Measurements from ENCODE around the gene ZNF423. TPM values are rescaled to one million over a fixed set of nuclear protein-coding genes. Genes with fewer than 3 reads are reported as not detected.
A peak's percentile ranks its signal among the peaks of the same experiment; 100 is the strongest.
"Not testable (repeated sequence)": the region's sequence is repeated elsewhere in the genome, so short reads cannot be mapped to it uniquely, and the experiment has no call there.

The ZNF423 gene
- total RNA-seq, 1 donor from 2014 or later, result 3.9 TPM

DNA sequence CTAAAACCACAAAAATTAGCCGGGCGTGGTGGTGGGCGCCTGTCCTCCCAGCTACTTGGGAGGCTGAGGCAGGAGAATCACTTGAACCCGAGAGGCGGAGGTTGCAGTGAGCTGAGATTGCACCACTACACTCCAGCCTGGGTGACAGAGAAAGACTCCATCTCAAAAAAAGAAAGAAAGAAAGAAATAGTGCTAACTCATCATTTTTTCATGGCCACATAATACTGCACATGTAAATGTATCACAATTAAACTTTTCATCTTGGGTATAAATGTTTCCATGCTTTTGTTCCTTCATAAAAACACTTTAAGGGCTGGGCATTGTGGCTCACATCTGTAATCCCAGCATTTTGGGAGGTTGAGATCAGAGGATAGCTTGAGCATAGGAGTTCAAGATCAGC, 15.9 kb upstream of the ZNF423 start:
- not testable (repeated sequence) for DNase-seq (ENCODE audit: low read depth in 2 of 2)

DNA sequence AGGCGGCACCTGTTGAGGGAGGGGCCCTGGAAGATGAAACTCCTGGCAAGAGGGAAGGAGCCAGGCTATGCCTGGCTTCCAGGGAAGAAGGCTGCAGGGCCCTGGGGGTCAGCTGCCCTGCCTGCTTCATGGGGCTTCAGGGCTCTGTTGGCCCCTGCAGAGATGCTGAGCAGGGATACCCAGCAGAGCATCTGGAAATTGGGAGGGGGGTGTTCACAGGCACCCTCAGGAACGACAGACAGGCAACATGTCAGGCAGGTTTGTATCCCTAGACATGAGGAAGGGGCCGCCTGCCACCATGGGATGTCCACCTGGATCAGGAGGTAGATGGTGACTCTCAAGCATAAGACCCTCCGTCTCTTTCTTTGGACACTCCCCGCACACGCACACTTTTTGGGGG, 13.8 kb upstream of the ZNF423 start:
- DNase-seq (ENCODE audit: low read depth in 2 of 2), result no peak

DNA sequence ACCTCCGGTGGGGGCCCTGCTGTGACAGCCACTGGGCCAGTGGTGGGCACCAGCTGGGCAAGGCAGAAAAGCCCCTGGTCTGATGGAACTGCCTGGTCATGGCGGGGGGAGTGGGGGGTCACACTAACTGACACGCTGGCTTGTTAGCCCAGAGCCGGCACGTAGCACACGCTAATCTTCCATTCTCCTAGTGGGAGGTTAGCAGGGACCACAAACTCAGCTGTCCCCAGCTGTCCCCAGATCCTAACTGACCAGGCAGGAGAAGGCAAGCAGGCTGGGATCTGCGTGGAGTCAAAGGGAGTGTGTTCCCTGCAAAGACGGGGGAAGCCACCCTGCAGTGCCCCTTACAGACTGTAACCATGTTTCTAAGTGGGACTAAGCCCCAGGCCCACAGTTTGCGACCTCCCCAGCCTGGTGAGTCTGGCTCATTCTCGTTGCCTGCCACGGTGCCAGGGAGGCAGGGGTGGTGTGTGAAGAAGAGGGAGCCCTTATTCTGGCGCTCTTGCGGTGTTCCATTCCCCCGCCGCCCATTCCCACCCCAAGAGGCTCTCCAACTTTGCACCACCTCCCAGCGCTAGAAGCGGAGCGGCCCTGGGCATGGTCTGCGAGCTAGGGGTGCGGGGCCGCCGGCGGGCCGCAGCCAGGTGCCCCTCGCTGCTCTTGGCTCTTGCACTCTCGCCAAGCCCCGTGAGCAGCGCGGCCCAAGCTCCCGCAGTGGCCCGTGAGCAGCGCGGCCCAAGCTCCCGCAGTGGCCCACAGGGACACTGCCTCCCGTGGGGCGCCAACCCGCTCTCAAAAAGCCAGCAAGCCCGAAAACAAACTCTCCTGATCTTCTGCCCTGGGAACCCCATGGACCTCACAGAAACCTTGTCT, 12.1 kb upstream of the ZNF423 start:
- no peak for DNase-seq (ENCODE audit: low read depth in 2 of 2)

DNA sequence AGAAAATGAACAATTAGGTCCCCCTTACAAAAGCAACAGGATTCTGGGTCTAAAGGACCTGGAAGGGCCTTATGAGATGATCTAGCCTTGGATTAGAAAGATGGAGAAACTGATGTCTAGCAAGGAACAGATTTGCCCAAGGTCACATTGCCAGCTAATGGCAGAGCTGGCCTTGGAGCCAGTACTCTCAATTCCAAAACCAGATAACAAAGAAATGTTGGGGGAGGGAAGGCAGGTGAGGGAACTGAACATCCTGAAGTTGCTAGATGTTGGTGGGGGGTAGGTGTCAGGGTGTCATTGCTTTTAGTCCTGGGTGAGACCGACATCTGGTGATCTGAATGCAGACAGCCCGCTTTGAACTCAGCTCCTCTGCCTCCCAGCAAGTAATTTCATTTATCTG, 11.3 kb upstream of the ZNF423 start:
- no peak for DNase-seq (ENCODE audit: low read depth in 2 of 2)

DNA sequence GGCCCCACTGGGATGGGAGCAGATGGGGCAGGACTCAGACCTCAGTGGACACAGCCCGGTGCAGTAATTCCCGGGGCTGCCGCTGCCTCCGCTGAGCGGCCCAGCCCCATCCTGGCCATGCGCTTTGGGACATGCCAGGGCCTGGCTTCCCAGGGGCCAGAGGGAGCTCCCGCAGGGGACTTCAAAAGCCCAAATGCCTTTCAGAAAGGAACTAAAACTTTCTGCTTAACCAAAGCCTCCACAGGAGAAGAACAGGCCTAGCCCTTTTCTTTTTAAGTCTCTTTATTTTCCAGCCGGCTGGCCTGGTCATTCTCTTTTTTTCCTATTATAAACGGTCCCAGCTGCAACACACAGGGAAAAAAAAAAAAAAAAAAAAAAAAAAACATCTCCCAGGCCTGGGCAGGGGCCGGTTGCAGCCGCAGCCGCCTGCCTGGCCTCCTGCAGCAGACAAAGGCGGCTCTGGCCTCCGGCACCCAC, 10.7 kb upstream of the ZNF423 start:
- DNase-seq (ENCODE audit: low read depth in 2 of 2), result no peak

DNA sequence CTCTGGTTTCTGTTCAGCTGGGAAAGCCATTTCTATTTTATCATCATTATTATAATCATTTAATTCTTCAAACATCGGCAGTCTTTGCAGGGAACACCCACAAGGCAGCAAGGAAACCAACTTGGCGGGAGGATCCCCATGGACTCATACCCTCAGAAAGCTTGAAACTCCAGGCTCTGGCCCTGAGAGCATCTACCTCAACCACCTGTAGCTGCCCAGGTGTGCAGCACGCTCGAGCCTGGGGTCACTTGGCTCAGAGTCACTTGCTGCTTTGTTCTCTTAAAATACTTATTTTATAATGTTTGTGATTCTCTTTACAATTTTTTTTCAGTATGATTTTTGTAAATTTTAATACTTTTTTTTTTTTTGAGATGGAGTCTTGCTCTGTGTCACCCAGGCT, 6.8 kb upstream of the ZNF423 start:
- no peak for DNase-seq (ENCODE audit: low read depth in 2 of 2)

DNA sequence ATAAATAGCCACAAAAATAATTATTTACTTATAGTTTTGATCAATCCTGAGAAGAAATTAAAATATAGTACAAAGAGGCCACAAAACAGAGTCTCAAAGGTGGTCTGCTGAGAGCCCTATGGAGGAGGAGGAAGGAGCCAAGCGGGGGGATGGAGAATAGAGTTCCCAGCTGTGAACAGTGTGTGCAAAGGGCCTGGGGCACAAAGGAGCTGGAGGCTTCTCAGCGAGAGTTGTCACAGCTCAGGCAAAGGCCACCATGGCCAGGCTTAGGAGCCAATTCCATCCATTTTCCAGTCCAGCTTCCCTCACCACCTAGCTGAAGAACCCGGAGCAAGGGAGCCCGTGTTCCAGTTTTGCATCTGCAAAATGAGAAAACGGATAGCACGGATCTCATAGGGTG, 5.4 kb upstream of the ZNF423 start:
- DNase-seq (ENCODE audit: low read depth in 2 of 2), result no peak

DNA sequence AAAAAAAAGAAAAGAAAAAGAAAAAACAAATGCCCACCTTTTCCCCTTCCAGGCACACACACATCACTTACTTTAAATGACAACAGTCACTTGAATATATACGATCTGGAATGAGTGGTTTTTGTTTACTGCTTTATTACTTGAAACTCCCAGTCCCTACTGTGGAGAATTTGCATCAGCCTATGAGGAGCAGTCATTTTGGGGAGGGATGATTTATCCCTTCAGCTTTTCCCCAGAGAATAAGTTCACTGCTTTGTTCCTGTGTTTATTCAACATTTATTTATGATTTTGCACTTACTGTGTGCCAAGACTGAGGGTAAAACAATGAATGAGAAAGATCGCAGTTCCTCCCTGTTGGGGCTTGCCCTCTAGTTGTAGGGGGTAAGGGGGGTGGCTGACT, 4.7 kb upstream of the ZNF423 start:
- DNase-seq (ENCODE audit: low read depth in 2 of 2), result no peak

DNA sequence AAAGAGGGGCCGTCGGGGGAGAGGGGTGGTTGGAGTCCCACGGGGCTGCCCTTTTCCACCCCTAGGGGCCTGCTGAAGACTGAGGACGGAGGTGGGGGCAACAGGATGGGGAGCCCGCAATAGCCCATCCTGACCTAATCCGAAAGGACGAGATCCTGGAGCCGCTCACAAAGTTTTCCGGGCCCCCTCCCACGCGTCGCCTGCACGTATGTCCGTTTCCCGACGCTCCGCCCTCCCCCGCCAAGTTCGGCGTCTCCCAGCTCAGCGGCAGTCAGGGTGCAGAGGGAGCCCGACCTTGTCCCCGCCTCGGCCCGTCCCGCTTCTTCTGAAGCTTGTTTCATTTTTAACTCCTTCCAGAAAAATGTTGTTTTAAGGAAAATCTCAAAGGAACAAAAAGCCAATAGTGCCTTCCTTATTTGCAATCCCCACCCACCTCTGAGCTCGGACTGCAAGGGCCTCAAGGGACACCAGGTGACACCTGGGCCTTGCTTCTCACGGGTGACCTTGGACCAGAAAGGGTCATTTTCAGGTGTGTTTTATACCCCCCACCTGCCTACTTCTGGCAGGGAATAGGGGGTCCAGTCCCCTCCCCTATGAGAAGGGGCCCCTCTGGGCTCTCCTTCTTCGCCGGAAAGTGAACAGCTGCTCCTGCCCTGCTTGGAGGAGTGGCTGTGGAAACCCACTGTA, 3.4 kb upstream of the ZNF423 start:
- DNase-seq (ENCODE audit: low read depth in 2 of 2), result peak in 1 of 2 donors; percentile 40

DNA sequence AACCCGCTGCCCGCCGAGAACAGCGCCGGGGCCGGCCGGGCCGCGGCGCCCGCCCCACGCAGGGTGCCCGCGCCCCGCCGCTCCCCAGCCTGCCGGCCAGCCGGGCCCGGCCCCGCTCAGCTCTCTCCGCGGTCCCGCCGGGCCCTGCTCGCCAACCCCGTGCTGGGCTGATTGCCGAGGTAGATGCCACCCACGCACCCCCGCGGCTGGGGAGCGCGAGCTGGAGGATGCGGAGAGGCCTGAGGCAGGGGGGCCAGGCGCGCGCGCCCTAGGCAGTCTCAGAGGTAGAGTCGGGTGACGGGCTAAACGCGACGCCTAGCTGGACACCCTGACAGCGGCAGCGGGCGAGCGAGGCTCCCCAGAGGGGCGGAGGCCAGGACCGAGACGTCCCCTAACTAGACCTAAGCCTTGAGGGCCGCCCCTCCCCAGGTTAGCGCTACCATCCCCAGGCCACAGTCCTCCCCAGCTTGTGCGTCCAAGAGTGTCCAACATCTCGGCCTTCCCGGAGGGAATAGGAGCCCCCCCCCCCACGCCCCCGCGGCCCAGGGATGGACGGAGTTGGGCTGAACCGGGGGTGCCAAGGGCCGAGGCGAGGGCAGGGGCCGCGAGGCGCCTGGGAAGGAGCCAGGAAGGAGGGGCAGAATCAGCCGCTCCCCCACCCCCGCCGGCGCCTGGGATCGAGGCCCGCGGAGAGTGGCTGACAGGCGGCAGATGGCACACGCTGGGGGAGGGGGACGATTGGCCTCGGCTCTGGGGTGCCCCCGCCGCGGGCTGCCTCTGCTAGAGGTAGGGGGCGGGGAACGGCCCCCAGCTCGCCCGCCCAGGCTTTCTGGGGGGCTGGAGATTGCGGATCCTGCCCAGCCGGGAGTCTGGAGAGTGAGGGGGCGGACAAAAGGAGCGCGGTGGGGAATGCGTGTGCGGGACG, 2.5 kb upstream of the ZNF423 start:
- peak in 1 of 2 donors; percentile 34 for DNase-seq (ENCODE audit: low read depth in 2 of 2)

DNA sequence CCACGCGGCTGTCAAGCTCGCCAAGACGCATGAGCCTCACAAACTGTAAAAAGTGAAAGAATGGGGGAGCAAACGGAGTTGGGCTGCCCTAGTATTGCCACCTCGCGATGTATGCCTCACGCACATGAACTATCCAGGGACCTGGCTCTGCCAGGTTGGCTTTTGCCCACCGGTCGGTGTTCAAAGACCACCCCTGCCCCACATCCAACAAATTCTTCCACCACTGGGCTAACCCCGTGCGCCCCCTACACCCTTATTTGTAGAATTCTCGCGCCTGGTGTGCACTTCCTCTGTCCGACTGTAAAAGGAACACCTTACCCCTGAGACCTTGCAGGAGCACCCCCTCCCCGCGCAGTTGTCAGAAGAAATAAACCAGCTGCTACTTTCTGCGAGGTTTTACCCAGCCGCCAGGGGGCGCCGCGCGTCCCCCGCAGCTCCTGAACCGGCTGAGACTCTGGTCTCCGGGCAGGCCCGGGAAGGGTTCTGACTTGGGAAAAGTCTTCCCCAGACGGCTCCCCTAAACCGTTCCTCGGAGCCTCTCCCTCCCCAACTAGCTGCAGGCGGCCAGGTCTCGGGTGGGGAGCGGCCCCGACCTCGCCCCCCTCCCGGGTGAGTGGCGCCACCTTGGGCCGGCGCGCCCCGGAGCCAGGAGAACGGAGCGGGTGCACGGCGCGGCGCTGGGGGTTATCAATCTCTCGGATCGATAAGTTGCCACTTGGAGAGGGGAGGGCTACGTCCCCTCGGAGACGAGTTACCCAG, 1.7 kb upstream of the ZNF423 start:
- peak in 1 of 2 donors; percentile 59 for DNase-seq (ENCODE audit: low read depth in 2 of 2)

DNA sequence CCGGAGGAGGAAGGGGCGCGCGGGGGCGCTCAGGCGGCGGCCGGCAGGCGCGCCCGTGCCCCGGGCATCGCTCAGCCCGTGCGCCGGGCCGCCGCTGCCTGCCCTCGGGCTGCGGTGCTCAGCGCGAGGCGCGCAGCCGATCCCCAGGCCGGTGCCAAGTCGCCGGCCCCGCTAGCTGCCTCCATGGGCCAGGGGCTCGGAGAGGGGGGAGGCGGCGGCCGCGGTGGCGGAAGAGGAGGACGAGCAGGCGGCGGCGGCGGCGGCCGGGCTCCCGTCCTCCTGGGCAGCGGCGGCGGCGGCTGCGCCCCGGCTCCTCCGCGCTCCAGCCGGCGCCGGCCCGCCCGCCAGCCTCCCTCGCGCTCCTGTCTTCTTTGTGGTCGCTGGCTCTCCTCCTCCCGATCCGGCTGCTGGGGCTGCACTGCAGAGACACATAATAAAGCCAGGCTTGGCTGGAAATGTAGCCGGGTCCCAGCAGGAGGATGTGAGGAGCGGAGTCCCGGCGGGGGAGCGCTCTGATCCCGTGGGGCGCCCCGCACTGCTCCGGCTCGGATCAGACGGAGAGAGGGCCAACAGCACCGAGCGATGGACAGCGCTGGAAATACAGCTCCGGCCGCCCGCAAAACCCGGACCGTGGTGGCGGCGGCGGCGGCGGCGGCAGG, 889 bp upstream of the ZNF423 start:
- peak; percentile 71 to 89 for DNase-seq (ENCODE audit: low read depth in 2 of 2)

DNA sequence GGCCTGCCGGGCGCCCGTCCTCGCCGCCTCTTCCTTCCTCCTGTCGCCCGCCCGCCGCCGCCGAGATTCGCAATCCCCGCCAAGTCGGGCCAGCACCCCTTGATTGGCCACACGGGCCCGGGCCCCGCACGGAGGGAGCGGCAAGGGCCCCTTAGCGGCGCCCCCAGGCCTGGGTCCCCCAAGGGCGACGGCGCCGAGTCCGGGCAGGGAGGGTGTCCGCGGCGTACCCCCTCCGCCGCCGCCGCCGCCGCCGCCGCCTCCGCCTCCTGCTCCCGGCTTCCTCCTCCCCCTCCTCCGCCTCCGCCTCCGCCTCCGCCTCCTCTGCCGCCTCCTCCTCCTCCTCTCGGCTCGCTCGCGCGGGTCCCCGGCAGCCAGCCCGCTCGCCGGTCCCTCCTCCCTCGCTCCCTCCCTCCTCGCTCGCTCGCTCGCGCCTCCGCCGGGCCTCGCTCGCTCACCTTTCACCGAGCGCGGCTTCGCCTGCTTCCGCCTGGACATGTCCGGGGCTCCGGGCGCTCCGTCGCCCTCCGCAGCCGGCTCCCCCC, 561 bp downstream of the ZNF423 start:
- DNase-seq (ENCODE audit: low read depth in 2 of 2), result peak in 1 of 2 donors; percentile 77

DNA sequence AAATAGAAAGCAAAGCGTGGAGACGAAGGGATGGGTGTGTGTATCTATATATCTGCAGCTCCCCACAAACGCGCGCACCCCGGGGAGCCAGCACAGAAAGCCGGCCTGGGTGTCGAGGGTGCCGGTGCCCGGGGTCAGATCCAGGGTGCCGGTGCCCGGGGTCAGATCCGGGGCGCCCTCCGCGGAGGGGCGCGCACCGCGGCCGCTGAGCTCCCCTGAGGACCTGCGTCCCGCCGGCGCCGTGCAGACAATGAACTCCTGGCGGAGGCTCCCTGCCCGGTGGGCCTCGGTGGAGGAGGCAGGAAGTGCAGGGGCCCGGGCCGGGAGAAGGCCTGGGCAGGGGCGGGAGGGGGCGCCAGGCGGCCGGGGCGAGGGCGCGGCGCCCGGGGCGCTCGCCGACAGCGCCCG, 1.1 kb downstream of the ZNF423 start:
- no peak for DNase-seq (ENCODE audit: low read depth in 2 of 2)

DNA sequence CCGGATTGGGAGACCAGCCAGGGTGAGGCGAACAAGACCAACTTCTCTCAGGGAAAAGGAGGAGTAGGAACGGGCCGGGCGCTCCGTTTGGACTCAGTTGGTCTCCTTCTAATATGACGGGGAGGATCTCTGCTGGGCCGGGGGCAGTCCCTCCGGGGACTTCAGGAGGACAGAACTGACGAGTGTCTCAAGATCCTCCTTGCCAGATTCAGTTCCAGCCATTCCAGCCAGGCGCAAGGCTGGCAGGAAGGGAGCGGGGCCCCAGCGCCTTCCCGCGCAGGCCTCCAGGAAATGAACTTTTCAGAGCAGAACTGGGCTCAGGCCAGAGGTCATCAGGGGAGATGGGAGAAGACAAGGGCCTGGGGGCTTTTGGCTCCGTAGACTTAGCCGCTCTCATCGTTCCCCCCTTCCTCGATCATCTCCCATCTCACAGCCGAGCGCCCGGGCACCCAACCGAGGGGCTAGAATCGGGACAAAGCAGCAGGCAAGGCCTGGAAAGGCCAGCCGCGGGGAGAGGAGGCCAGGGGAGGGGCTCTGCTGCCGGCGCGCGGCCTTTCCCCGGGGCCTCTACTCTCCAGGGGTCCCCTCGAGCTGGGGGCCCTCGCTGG, 1.6 kb downstream of the ZNF423 start:
- peak in 1 of 2 donors; percentile 26 for DNase-seq (ENCODE audit: low read depth in 2 of 2)

DNA sequence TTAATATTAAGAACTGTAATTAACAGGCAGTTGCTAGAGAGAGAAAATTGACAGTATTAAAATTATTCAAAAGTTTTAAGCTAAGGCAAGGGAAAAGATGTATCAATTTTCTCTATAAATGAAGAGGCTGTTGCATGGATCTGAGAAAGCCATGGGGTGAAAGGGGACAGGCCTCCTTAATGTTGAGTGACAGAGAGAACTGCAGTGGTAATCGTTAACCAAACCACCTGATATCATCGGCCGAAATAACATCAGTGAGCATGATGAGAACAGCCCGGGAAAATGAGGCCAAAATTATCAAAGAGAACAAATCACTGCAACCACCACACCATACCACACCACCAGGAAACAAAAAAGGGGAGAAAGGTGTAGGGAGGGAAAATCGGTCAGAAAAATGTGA, 3.6 kb downstream of the ZNF423 start:
- no peak for DNase-seq (ENCODE audit: low read depth in 2 of 2)

DNA sequence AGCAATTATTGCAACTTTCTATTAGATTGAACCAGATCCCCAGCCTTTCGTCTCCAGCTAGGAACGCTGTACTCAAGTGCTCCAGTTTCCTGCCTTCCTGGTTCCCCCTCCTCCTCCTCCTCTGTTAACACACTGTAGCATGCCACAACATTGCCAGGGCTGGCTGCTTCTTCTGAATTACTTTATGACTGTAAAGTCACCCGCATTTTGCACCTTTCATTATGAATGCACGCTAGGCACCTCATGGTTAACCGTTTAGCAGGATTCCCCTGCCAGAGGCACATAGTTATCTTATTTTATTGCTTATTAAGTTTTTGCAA, 4.5 kb downstream of the ZNF423 start:
- peak in 1 of 2 donors; percentile 29 for DNase-seq (ENCODE audit: low read depth in 2 of 2)

DNA sequence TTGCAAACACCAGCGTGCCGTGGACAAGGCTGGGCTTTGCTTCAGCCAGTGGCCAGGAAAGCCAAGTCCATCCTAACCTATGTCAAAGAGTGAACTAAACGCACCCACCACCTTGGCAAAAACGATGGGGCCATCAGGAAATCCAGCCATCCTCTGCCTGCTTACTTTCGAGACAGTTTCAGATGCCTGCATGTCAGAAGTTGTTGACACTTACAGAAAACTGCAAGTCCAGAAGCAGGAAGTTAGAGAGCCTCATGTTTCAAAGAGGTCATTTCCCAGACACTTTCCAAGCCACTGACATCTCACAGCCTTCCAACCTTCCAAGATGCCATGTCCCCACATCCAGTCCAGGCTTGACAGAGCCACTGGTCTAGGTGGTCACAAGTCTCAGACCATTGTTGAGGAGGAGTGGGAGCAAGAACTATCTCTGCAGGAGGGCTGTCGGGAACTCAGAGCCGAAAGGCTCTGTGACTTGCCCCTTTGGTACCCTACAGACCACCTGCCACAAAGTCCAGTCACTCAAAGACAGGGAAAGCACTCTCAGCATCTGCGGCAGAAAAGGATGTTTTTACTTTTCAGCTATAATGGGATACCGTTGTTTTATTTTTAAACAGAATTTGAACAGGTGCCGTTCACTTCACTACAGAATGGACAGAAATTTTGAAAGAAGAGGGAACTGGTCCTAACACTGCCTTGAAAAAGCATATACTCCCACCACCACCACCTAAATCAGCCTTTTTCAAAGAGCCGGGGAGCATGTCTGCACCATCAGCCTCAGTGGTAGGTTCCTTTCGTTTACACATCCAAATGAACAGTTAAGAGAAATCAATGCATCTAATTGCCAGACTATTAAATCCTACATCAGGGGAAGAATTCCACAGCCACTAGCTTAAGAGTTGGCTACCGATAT, 5.1 kb downstream of the ZNF423 start:
- DNase-seq (ENCODE audit: low read depth in 2 of 2), result peak in 1 of 2 donors; percentile 12

DNA sequence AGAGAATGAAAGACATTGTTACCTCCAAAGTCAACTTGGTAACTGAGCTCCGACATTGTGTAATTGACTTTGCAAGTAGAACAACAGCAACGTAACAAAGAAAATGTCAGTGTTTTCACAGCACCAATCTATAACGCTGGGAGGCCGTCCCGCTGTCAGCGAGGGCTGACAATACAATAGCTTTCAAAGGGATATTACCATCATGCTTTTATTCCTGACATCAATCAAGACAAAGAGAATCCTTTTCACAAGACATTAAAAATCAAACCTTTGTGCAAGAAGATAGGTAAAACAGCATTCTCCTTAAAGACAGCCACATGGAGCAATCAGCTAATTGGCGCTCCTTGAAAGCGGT, 6.2 kb downstream of the ZNF423 start:
- no peak for DNase-seq (ENCODE audit: low read depth in 2 of 2)
